ENCODE results near the gene ELOF1. TPM values are rescaled to one million over a fixed set of nuclear protein-coding genes. Genes with fewer than 3 reads are reported as not detected.

ELOF1 gene
- total RNA-seq, 1 donor from 2014 or later, result 32.1 TPM

DNA sequence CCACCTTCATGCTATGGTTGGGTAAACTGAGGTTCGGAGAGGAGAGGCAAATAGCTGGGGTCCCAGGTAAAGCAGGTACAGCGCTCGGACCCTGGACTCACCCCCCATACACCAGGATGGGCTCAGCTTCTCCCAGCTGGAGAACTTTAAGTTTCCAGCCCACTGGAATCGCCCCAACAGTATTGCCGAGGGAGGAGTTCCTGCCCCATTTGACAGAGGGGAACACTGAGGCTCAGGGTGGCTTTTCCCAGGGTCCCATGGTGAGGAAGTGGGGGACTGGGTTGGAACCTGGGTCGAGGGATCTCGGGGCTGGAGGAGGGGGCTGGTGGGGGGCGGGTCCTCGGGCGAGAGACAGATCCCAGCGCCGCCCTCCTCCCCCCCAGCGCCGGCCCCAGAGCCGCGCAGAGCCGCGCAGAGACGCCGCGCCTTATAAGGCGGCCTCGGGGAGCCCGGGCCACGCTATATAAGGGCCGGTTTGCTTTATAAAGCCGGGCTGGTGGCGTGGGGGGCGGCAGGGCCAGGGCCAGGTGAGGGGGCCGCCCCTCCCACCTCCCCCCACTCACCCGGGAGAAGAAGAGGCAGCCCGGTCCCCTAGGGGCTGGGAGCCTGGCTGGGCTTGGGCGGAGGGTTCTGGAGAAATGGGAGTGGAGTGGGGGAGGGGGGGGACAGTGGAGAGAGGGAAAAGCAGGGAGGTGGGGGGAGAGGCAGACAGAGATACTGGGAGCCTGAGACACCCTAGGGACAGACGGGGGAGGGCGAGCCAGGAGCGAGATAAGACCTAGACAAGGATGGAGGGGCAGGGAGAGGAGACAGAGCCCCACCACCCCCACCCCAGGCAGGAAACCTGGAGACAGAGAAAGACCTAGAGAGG lies 19.3 kb downstream of the ELOF1 start:
- intact Hi-C loops (cut with DNase I), result no loop called here
- DNase-seq (ENCODE audit: low spot score), result no peak

DNA sequence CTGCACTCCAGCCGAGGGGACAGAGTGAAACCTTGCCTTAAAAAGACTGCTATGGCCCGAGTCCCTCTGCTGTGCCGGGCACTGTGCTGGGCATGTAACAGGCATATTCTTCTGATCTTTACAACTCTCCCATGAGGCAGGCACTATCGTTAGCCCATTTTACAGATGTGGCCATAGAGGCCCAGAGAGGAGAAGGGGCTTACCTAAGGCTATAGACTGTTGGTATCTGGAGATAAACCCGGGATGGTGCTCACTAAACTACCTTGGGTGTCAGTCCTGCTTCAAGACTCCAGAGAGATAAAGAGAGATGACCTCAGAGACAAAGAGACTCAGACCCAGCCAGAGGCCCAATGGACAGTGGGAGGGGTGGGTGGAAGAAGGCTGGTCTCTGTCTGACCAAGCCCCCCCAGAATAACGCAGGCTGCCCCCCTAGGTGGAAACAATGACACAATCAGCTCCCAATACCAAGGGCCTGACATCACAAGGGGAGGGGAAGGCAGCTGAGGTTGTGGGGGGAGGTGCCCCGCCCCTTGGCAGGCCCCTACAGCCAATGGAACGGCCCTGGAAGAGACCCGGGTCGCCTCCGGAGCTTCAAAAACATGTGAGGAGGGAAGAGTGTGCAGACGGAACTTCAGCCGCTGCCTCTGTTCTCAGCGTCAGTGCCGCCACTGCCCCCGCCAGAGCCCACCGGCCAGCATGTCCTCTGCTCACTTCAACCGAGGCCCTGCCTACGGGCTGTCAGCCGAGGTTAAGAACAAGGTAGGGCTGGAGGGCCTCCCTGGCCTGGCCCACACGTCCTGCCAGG lies 20.6 kb downstream of the ELOF1 start, which contains the start of gene CNN1:
TSS of gene CNN1 (plus strand) at position 620 of the 805 bp plus-strand sequence. CDS start at position 697, 77 bp downstream.
- peak; percentile 82 for DNase-seq (ENCODE audit: low spot score)
- intact Hi-C loops (cut with DNase I), result no loop called here

DNA sequence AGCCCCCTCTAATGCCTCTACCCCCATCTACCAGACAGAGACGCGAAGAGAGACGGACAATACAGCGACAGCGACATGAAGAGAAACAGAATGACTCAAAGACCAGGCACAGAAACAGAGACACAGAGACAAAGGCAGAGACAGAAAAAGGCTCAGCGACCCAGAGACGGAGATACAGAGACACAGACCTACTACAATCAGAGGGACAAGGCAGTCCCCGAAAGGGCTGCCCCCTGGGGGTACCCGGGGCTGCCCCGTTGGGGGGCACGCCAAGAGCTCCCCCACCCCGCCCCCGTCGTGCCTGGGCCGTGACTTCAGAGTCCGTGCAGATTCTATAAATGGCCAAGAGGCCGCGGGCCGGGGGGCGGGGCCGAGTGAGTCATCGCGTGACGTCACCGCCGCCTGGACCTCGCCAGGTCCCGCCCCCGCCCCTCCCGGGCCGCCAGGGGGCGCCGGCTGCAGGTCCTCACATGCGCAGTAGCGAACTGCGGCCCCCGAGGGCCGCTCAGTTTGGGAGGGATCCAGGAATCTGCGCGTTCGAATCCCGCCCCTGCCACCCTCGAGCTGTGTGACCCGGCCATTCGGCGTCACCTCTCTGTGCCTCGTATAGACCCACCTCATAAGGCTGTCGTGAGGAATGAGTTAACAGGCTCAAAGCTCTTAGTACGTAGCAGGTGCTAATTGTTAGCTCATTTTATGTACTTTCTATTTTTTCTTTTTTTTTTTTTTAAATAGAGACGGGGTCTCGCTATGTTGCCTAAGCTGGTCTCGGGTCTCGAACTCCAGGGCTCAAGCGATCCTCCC lies 23.0 kb downstream of the ELOF1 start:
- intact Hi-C loops (cut with DNase I), result no loop called here
- peak; percentile 95 for DNase-seq (ENCODE audit: low spot score)

DNA sequence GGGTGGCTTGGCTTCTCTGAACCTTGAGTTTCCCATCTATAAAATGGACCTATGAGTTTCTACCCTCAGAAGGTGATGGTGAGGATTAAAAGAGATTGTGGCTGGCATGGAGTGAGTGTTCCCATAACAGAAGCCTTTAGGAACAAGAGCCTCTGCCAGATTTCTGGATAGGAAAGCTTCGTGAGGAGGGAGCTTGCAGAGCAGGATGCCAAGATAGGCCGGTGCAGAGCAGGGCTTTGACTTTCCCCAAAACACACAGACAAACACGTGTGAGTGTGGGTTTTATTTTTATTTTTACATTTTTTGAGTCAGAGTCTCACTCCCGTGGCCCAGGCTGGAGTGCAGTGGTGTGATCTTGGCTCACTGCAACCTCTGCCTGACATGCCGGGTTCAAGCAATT lies 24.1 kb downstream of the ELOF1 start:
- intact Hi-C loops (cut with DNase I), result no loop called here
- no peak for DNase-seq (ENCODE audit: low spot score)

DNA sequence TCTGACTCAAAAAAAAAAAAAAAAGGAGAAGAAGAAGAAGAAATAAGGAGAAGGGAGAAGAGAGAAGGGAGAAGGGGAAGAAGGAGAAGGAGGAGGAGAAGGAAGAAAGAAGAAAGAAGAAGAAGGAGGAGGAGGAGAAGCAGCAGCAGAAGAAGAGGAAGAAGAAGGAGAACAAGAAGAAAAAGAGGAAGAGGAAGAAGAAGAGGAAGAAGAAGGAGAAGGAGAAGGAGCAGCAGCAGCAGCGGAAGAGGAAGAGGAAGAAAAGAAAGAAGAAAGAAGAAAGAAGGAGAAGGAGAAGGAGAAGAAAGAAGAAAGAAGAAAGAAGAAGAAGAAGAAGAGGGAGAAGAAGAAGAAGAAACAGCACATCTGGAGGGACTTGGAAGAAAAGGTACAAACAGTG lies 24.5 kb downstream of the ELOF1 start:
- intact Hi-C loops (cut with DNase I), result no loop called here

DNA sequence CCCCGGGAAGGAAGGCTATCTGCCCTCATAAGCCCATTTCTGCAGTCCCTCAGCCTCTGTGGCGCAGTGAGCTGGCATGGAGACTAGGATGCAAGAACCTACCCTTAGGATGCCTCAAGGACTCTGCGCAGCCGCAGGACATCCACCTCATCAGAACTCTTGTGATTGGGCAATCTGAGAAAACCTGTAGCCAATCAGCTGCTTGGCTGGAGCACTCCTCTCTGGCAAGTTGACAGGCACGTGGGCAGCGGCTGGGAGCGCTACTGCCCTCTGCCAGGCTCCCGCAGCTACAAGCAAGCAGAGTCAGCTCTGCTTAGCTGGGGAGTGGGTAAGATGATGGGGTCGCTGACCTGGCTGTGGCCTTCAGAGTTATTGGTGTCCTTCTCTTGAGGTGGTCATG lies 28.6 kb downstream of the ELOF1 start:
- intact Hi-C loops (cut with DNase I), result no loop called here
- peak; percentile 86 for DNase-seq (ENCODE audit: low spot score)

More for the DNA sequence above, 24.5 kb downstream of the ELOF1 start:
- no peak for DNase-seq (ENCODE audit: low spot score)

DNA sequence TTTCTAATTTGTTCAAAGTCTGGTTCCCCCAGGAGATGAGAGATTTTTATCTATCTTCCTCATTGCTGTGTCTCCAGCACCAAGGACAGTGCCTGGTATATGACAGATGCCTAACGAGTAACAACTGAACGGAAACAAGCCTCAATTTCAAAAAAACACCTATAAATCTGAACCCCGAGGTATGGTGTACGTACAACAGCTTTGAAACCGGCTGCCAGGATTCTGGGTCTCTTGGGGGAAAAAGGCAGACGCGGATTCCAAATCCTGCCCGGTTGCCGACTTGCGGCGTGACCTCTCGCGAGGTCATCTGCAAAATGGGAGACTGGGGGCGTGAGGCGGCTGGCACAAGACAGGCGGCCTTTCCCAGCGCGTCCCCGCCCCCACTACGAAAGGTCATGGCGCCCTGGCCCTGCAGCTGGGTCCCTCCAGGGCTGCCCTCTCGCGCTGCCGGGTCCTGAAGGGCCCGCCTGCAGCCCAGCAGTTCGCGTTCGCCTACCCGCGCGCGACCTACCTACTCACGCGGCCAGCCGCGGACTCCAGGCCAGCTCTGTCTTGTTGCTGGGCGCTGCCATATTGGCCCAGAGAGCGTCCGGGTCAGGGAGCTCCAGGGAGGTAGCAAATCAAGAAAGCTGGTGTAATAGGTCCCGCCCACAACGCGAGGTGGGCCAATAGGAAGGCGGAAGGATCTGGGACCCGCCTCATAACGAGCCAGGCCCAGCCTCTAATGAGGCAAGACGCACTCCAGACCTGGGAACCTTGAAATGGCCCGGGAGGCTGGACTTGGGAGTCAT lies 30.3 kb downstream of the ELOF1 start, which contains the start of gene ECSIT:
TSS of gene ECSIT (minus strand) at position 584 of the 791 bp plus-strand sequence. CDS start 9,964 bp downstream, outside the sequence.
- intact Hi-C loops (cut with DNase I), result no loop called here
- peak; percentile 98 for DNase-seq (ENCODE audit: low spot score)

DNA sequence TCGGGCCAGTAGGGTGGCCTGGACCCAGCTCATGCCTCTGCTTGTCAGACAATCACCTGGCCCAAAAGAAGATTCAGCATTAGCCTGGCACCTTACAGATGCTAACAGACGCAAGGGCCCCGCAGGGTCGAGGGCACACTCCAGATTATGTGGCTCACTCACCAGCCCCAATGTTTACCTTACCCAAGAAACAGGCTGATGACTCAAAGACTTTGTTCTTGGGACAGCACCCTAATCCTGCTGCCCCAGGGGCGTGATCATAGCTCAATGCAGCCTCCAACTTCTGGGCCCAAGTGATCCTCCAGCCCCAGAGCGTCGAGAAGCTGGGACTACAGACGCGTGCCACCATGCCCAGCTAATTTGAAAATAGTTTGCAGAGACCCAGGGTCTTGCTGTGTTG lies 39.9 kb downstream of the ELOF1 start:
- intact Hi-C loops (cut with DNase I), result no loop called here
- no peak for DNase-seq (ENCODE audit: low spot score)

DNA sequence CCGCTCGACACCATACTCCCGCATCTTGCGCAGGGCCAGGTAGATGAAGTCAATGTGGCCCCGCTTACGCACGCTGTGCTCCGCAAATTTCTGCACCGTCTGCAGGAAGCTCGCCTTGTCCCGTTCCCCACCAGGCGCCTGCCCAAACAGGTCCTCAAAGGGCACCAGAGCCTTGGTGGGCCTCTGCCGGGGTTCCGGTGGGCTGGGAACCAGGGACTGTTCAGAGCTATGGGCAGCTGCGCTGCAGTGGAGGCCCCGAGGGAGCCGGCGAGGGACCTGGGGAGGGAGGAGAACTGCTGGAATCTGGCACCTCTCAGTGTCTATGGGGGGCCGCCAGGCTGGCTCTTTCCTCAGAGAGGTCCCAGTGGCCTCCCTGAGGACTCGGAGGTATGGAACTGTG lies 45.1 kb downstream of the ELOF1 start:
- DNase-seq (ENCODE audit: low spot score), result no peak
- intact Hi-C loops (cut with DNase I), result no loop called here

DNA sequence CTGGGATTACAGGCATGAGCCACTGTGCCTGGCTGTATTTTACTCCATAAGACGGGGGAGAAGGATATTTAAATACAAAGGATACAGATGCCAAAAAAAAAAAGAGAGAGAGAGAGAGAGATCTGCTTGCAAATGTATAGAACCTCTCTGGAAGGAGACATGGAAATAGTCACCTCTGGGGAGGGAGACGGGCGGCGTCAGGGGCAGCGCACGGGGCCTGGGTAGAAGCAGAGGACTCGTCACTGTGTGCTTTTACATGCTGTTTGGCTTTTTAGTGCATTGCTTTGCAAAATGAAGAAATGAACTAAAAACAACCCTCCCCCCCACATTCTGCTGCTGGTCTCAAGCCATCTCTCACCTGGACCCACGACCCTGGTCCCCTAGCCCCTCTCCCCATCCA lies 48.6 kb downstream of the ELOF1 start:
- intact Hi-C loops (cut with DNase I), result no loop called here
- DNase-seq (ENCODE audit: low spot score), result no peak

DNA sequence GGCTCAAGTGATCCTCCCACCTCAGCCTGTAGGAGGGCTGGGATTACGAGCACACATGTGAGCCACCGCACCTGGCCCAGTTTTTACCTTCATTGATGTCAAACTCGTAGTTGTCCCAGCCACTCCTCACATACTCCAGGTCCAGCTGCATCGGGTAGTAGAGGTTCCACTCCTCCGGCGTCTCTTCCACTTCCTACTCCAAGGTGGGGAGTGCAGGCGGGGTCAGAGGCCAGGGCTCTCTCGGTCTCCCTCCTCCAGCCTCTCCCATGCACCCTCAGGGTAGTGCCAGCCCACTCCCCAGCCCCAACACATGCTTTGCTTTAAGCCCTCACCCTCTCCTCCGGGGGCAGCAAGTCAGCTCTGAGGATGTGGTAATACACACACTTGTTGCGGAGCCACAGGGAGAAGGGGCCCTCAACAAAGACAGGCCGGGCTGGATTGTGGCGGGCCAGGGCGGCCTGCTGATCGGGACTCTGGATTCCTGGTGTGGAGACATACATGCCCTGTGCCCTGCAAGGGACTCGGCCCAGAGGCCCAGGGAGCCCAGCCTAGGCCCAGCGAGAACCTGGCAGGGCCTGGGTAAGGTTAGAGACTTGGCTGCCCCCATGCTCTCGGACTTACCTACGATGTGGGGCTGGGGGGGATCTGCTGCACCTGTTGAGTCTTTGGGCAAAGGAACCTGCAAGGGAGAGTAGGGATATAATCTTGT lies 51.5 kb downstream of the ELOF1 start:
- DNase-seq (ENCODE audit: low spot score), result no peak
- intact Hi-C loops (cut with DNase I), result no loop called here

DNA sequence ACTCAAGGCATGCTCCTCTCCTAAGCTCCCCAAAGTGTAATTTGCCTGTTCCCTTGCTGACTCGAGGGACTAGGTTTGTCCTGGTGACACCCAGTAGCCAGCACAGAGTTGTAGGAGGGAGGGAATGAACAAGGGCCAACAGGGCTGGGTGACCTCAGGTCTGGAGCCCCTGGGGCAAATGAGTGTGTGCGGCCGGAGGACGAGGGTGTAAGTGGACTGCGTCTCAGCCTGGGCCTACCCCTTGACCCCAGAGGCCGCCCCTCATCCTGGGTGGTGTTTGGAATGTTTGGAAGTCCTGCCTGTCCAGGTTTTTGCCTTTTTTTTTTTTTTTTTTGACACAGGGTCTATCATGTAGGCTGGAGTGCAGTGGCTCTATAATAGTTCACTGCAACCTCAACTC lies 52.1 kb downstream of the ELOF1 start:
- intact Hi-C loops (cut with DNase I), result no loop called here
- DNase-seq (ENCODE audit: low spot score), result no peak

DNA sequence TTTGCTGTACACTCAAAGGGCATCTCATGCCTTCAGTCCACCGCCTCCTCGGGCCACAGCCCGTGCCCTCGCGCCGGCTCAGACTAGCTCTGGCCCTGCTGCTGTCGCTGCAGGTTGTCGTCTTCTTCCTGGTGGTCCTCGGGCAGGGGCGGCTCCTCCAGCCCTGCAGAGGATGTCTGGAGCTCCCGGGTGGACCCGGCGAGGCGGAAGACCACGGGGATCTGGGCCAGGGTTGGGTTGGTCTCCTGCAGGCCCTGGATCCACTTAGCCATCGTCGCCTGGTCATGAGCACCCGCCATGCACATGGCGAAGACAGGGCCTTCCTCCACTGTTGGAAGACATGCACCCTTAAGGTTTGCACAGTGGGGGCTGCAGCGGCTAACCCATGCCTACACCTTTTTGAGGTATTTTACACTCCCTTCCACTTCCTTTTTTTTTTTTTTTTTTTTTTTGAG lies 52.9 kb downstream of the ELOF1 start:
- DNase-seq (ENCODE audit: low spot score), result no peak
- intact Hi-C loops (cut with DNase I), result no loop called here

DNA sequence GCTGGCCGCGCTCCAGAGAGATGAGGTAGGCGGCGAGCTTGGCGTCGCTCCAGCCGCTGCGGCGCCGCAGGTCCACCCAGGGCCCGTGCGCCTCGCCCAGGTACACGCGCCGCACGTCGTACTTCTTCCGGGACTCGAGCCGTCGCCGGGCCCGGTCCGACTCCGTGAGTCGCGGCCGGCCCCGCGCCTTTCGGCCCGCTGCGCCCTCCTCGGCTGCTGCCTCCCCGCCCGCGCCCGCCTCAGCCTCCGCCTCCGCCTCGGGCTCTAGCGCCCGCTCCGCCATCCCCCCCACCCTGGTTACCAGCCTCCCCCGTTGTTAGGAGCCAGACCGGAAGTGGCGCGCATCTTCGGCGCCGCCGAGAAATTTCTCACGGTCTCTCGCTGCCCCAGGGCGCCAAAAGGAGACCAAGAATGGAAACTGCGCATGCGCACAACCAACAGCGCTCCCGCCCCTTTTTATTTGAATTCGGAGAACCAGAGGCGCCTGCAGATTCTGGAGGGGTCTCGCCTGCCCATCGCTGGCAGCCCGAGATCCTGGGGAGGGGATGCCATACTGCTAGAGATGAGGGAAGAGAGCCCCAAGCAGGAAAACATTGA lies 53.4 kb downstream of the ELOF1 start, which contains the start of gene ZNF653:
TSS of gene ZNF653 (minus strand) at position 336 of the 597 bp plus-strand sequence. CDS start at position 283, 53 bp downstream.
- intact Hi-C loops (cut with DNase I), result no loop called here
- peak; percentile 97 for DNase-seq (ENCODE audit: low spot score)

DNA sequence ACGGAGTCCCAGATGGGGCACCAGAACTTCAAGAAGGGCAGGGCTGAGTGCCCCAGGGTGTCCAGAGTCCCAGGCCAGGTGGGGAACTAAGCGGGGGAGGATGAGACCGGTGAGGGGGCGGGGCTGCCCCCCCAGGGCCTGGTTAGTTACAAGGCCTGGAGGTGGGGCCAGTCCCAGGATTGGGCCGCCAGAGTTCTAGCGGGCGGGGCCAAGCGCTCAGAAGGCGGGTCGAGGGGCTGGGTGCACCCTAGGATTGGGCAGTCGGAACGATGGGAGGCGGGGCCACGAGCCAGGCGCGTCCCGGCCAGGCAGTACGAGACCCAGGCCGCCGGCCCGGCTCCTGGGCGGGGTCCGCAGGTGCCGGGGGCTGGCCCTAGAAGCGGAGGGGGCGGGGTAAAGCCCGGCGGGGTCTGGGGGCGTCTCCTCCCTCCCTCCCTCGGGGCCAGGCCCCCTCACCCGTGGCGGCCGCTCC lies 54.0 kb downstream of the ELOF1 start:
- DNase-seq (ENCODE audit: low spot score), result peak; percentile 98
- intact Hi-C loops (cut with DNase I), result no loop called here

DNA sequence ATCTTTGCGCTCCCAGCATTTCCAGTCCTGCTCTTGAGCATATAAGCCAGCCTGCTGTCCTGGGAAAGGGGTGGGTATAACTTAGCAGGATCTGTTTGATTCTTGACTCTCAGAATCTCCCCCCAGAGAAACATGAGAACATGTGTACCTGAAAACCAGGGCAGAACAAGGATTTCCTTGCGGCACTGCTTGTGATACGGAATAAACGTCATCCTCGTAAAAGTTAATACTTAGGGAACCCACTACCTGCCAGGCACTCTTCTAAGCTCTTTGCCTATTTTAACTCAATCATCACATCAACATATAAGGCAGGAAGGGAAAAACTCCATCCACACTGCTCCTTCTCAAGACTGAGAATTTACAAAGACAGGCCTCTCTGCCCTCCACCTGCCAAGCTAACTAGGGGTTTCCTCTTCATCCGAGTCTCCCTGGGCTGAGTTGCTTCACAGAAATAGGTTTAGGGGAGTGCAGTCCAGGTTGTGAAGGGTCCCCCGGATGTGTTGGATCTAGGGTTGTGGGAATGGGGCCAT lies 54.5 kb downstream of the ELOF1 start:
- intact Hi-C loops (cut with DNase I), result no loop called here
- no peak for DNase-seq (ENCODE audit: low spot score)

Measured in cardiac septum (tissue), 1 donor.